ENCODE results near the gene SCG2.

- no peak for TF ChIP-seq CTCF (IDR thresholded peaks at IDR 0.05; ENCODE audit: low read depth, low read length, poor library complexity, severe bottlenecking)
- no peak for TF ChIP-seq EZH2phosphoT487 (IDR thresholded peaks at IDR 0.05; ENCODE audit: borderline replicate concordance, low read length)
Observed at GRCh38 chr2:223560749-223561435, 41.3 kb downstream of the SCG2 start.
